HepG2 (cell line): ENCODE results near the gene RASAL3. TPM values are rescaled to one million over a fixed set of nuclear protein-coding genes. Genes with fewer than 3 reads are reported as not detected.

Source experiments
- ATAC-seq: fragments of 200-7000 bp; cut with Tn5 transposase; 3 replicates; pipeline ENCODE4 v1.9.1; 2020; ENCODE audit warnings: mild to moderate bottlenecking, moderate library complexity
- BruUV-seq: library from RNA; stranded (reverse); fragments of 400-500 nt; replicated peaks from 2 replicates; lab custom pipeline; 2021; lab: Mats Ljungman, UMichigan
- CTCF ChIA-PET: fragments of 300-600 bp; formaldehyde crosslinking; extraction: SDS; loops from one replicate; lab custom pipeline; 2021; ENCODE audit warnings: low total read pairs, inconsistent platforms, low intra/inter-chr PET ratio; lab: Yijun Ruan, JAX
- POLR2A ChIA-PET: fragments of 350-600 bp; sonication (Branson Sonifier 250); formaldehyde crosslinking; loops from one replicate; lab custom pipeline; 2020; ENCODE audit warnings: antibody characterized with exemption, inconsistent platforms; lab: Yijun Ruan, JAX
- DNase-seq: peaks from one replicate; pipeline ENCODE4 v3.0.0-alpha.2; 2015; ENCODE audit warnings: low spot score
- FAIRE-seq: peaks from 3 replicates; lab custom pipeline; 2011; peaks lifted over from hg19 to GRCh38; lab: Jason Lieb, UNC
- H2AFZ ChIP-seq: one replicate; pipeline ENCODE4 v1.6.1; 2011; ENCODE audit warnings: low read length, inconsistent platforms
- H3K27ac ChIP-seq: fragments of 300-600 bp; 3 replicates; pipeline ENCODE4 v1.8.0; 2011; ENCODE audit warnings: mixed run types, mild to moderate bottlenecking, mixed read lengths, low read length, inconsistent platforms; ENCODE audit not compliant: insufficient read depth; ENCODE audit errors: extremely low read length
- H3K27me3 ChIP-seq, 2 experiments: fragments of 200-600 bp in 1 of 2; 2 replicates in 1 of 2; 3 replicates in 1 of 2; pipeline versions ENCODE4 v1.6.0 to v1.8.0; 2011; ENCODE audit warnings: low read length in 2 of 2, mild to moderate bottlenecking in 2 of 2, moderate library complexity in 2 of 2, inconsistent platforms in 1 of 2; ENCODE audit not compliant: insufficient read depth in 2 of 2, control insufficient read depth in 1 of 2
- H3K36me3 ChIP-seq, 2 experiments: fragments of 200-600 bp in 1 of 2; replicated peaks in 1 of 2; 2 replicates in 1 of 2; 3 replicates in 1 of 2; pipeline versions ENCODE4 v1.5.1 to v1.8.0; 2011; ENCODE audit warnings: low read length in 2 of 2, inconsistent platforms in 1 of 2; ENCODE audit not compliant: insufficient read depth in 2 of 2, control insufficient read depth in 1 of 2
- H3K4me1 ChIP-seq: 2 replicates; pipeline ENCODE4 v1.5.1; 2012; ENCODE audit warnings: low read length, inconsistent platforms; ENCODE audit not compliant: insufficient read depth
- H3K4me2 ChIP-seq: 2 replicates; pipeline ENCODE4 v1.6.0; 2011; ENCODE audit warnings: low read depth, low read length, inconsistent platforms
- H3K4me3 ChIP-seq, 3 experiments: fragments of 200-600 bp in 1 of 3; sonication (generic), shearing (Covaris generic) in 1 of 3; replicated peaks in 1 of 3; 2 replicates each; pipeline ENCODE4 v1.5.1; 2011 to 2016; ENCODE audit warnings: low read length in 3 of 3, inconsistent platforms in 2 of 3, low read depth in 2 of 3, mild to moderate bottlenecking in 2 of 3, control low read depth in 1 of 3, mixed read lengths in 1 of 3; ENCODE audit not compliant: insufficient read depth in 1 of 3
- H3K79me2 ChIP-seq: one replicate; pipeline ENCODE4 v1.6.1; 2011; ENCODE audit warnings: low read length, inconsistent platforms; ENCODE audit not compliant: insufficient read depth
- H3K9ac ChIP-seq: 2 replicates; pipeline ENCODE4 v1.6.0; 2011; ENCODE audit warnings: mild to moderate bottlenecking, low read depth, low read length, inconsistent platforms; ENCODE audit not compliant: insufficient read depth
- H3K9me3 ChIP-seq: 2 replicates; pipeline ENCODE4 v1.5.1; 2012; ENCODE audit warnings: mild to moderate bottlenecking, low read length
- H4K20me1 ChIP-seq: 2 replicates; pipeline ENCODE4 v1.6.0; 2011; ENCODE audit warnings: inconsistent platforms, mild to moderate bottlenecking, low read length, moderate library complexity; ENCODE audit not compliant: insufficient read depth
- RORA ChIP-seq: sonication (generic); formaldehyde crosslinking; IDR thresholded peaks from 2 replicates; pipeline ENCODE4 v1.5.0; 2020; ENCODE audit warnings: mild to moderate bottlenecking, missing genetic modification reagents, moderate library complexity
- SIN3A ChIP-seq: IDR thresholded peaks from 2 replicates; pipeline ENCODE4 v1.6.1; 2011; ENCODE audit warnings: low read depth, mild to moderate bottlenecking, control low read depth, low read length, borderline replicate concordance
- ZNF17 ChIP-seq: sonication (generic); formaldehyde crosslinking; IDR thresholded peaks from 2 replicates; pipeline ENCODE4 v1.5.0; 2020; ENCODE audit warnings: mild to moderate bottlenecking, missing genetic modification reagents
- ZNF282 ChIP-seq: fragments of 450-650 bp; IDR thresholded peaks from 2 replicates; pipeline ENCODE4 v1.6.1; 2018; ENCODE audit not compliant: partially characterized antibody
- WGBS: methylation state at CpG from one replicate; pipeline ENCODE4 v1.1.6; 2017; ENCODE audit warnings: low lambda C conversion rate; 5-methylcytosine and 5-hydroxymethylcytosine counted together
- in situ Hi-C: cut with HindIII; loops from 2 replicates; pipeline ENCODE4 v1.10.0; 2017; ENCODE audit warnings: low pct_unique_long_range_greater_than_20kb; ENCODE audit not compliant: extremely low pct_ligation_motif_present
- intact Hi-C: fragments of 100-400 bp; cut with micrococcal nuclease; formaldehyde crosslinking; loops from one replicate; pipeline ENCODE4 v1.10.0; 2022; ENCODE audit not compliant: unreplicated experiment
- polyA plus RNA-seq, 8 experiments: library from polyadenylated mRNA; depleted of rRNA in 3 of 8; stranded (reverse) in 7 of 8; unstranded in 1 of 8; fragments of >200 nt; fragmentation: Illumina TruSeq in 4 of 8; extraction: Trizol in 4 of 8; gene quantifications; 2 replicates each; pipeline versions ENCODE4 v1.2.1 to v1.2.3, GENCODE V29; 2011 to 2016; ENCODE audit warnings: low read depth in 4 of 8, missing spikeins in 1 of 8, mixed read lengths in 1 of 8; ENCODE audit not compliant: insufficient read depth in 1 of 8
- total RNA-seq, 5 experiments: library from RNA; depleted of rRNA; stranded (reverse); fragments of >200 nt; fragmentation: Illumina TruSeq; extraction: Trizol; gene quantifications; 2 replicates each; pipeline ENCODE4 v1.2.3, GENCODE V29; 2016; ENCODE audit warnings: low read depth in 1 of 5
- TF ChIP-seq, protein P1 (sequence below): sonication (generic); formaldehyde crosslinking; IDR thresholded peaks from 2 replicates; pipeline ENCODE4 v1.4.0; 2020; ENCODE audit warnings: mild to moderate bottlenecking, missing genetic modification reagents
- TF ChIP-seq, protein P2 (sequence below): sonication (generic); formaldehyde crosslinking; IDR thresholded peaks from 2 replicates; pipeline ENCODE4 v1.5.0; 2020; ENCODE audit warnings: mild to moderate bottlenecking, missing genetic modification reagents, borderline replicate concordance
- TF ChIP-seq, protein P3 (sequence below): IDR thresholded peaks from 2 replicates; pipeline ENCODE4 v1.6.1; 2016; ENCODE audit warnings: missing genetic modification reagents, missing compliant biosample characterization

Gene RASAL3
- total and polyA plus RNA-seq, 2 of the 13 experiments (the other 11 are each of a cell fraction or from before 2014, with no cell fraction given) = not detected

- in situ Hi-C loops = no loop called here
- POLR2A ChIA-PET = no interaction called here
These were observed 30.8 kb upstream of the RASAL3 start for GRCh38 chr19:15495151-15495550.

More at GRCh38 chr19:15495151-15495550, 30.8 kb upstream of the RASAL3 start:
- Histone ChIP-seq H3K4me3 (no peak overlapping the region), H3K9ac (no peak overlapping the region), H3K9me3 (no peaks in the 10 kb centered on the region), H3K4me1 (peaks cover 7% of the 10 kb centered on the region), H3K36me3 (no peaks in the 10 kb centered on the region), H4K20me1 (no peaks in the 10 kb centered on the region), H3K4me2 (no peak overlapping the region), H3K27ac (no peak overlapping the region), H3K27me3 (peaks cover 0 to 3% of the 10 kb centered on the region in 2 experiments; a peak in 1 of 5 replicates), H2AFZ (no peak overlapping the region), H3K79me2 (no peaks in the 10 kb centered on the region)
- 82% methylated on average over 1 of the region's 1 CpG for WGBS
- no peak for ATAC-seq
- no peak for DNase-seq
- no TSS peak for BruUV-seq
- no peak for FAIRE-seq
- intact Hi-C loops = no loop called here
- TF ChIP-seq, protein P1, sequence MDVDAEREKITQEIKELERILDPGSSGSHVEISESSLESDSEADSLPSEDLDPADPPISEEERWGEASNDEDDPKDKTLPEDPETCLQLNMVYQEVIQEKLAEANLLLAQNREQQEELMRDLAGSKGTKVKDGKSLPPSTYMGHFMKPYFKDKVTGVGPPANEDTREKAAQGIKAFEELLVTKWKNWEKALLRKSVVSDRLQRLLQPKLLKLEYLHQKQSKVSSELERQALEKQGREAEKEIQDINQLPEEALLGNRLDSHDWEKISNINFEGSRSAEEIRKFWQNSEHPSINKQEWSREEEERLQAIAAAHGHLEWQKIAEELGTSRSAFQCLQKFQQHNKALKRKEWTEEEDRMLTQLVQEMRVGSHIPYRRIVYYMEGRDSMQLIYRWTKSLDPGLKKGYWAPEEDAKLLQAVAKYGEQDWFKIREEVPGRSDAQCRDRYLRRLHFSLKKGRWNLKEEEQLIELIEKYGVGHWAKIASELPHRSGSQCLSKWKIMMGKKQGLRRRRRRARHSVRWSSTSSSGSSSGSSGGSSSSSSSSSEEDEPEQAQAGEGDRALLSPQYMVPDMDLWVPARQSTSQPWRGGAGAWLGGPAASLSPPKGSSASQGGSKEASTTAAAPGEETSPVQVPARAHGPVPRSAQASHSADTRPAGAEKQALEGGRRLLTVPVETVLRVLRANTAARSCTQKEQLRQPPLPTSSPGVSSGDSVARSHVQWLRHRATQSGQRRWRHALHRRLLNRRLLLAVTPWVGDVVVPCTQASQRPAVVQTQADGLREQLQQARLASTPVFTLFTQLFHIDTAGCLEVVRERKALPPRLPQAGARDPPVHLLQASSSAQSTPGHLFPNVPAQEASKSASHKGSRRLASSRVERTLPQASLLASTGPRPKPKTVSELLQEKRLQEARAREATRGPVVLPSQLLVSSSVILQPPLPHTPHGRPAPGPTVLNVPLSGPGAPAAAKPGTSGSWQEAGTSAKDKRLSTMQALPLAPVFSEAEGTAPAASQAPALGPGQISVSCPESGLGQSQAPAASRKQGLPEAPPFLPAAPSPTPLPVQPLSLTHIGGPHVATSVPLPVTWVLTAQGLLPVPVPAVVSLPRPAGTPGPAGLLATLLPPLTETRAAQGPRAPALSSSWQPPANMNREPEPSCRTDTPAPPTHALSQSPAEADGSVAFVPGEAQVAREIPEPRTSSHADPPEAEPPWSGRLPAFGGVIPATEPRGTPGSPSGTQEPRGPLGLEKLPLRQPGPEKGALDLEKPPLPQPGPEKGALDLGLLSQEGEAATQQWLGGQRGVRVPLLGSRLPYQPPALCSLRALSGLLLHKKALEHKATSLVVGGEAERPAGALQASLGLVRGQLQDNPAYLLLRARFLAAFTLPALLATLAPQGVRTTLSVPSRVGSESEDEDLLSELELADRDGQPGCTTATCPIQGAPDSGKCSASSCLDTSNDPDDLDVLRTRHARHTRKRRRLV (CRISPR knock-in tag) = no peak
- TF ChIP-seq ZNF282 (no peak), SIN3A (no peak), RORA (CRISPR knock-in tag) (no peak), ZNF17 (CRISPR knock-in tag) (no peak)
- TF ChIP-seq, protein P2, sequence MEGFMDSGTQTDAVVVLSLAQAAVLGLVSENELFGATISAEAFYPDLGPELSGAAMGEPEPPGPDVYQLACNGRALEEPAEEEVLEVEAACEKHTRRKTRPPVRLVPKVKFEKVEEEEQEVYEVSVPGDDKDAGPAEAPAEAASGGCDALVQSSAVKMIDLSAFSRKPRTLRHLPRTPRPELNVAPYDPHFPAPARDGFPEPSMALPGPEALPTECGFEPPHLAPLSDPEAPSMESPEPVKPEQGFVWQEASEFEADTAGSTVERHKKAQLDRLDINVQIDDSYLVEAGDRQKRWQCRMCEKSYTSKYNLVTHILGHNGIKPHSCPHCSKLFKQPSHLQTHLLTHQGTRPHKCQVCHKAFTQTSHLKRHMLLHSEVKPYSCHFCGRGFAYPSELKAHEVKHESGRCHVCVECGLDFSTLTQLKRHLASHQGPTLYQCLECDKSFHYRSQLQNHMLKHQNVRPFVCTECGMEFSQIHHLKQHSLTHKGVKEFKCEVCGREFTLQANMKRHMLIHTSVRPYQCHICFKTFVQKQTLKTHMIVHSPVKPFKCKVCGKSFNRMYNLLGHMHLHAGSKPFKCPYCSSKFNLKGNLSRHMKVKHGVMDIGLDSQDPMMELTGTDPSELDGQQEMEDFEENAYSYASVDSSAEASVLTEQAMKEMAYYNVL (CRISPR knock-in tag) = no peak
- TF ChIP-seq, protein P3, sequence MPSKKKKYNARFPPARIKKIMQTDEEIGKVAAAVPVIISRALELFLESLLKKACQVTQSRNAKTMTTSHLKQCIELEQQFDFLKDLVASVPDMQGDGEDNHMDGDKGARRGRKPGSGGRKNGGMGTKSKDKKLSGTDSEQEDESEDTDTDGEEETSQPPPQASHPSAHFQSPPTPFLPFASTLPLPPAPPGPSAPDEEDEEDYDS (CRISPR knock-in tag) = no peak
- CTCF ChIA-PET = no interaction called here
